Measurements from ENCODE around the gene LHPP.
A peak's percentile ranks its signal among the peaks of the same experiment; 100 is the strongest.

GRCh38 chr10:124641282-124642087 lies 179.9 kb downstream of the LHPP start:
- TF ChIP-seq POLR2A (IDR thresholded peaks at IDR 0.05) (peak in 1 of 4 donors; percentile 9), CTCF (IDR thresholded peaks at IDR 0.05) (no peak), POLR2AphosphoS5 (IDR thresholded peaks at IDR 0.05) (peak in 1 of 2 donors; percentile 25)
